Activated CD4-positive, CD25-positive, alpha-beta regulatory T cell (primary cell): Measurements from ENCODE around the gene CRYM.
"Not testable (repeated sequence)": the region's sequence is repeated elsewhere in the genome, so short reads cannot be mapped to it uniquely, and the experiment has no call there.

ENCODE experiments used
- DNase-seq, 4 experiments: peaks; one replicate each; lab custom pipeline; 2025; lab: John Stamatoyannopoulos, UW

Gene CRYM

GRCh38 chr16:21279501-21279900 lies 1.4 kb upstream of the CRYM start:
- no peak for DNase-seq

- no peak for DNase-seq
Measured at GRCh38 chr16:21277045-21277926, 804 bp downstream of the CRYM start.

DNA sequence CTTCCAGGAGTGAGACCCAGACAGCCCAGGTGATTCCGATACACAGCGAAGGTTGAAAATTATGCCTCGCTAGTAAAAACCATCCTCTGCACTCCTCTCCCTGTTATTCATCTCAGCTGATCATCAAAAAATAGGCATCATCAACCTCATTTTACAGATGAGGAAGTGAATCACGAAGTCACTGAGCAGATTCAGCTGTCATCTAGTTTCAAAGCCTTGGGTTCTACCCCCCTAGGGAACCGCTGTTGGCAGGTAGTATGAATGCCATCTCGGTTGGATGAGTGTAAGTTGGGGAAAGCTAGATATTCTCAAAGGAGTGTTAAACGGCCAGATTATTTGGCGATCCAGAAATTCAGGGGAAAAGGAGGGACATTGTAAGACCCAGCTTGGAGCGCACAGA lies 2.0 kb downstream of the CRYM start:
- no peak for DNase-seq

GRCh38 chr16:21275529-21275928 lies 2.6 kb downstream of the CRYM start:
- no peak for DNase-seq

GRCh38 chr16:21274172-21274726 lies 3.8 kb downstream of the CRYM start:
- no peak for DNase-seq

GRCh38 chr16:21272763-21273162 lies 5.3 kb downstream of the CRYM start:
- not testable (repeated sequence) for DNase-seq

DNA sequence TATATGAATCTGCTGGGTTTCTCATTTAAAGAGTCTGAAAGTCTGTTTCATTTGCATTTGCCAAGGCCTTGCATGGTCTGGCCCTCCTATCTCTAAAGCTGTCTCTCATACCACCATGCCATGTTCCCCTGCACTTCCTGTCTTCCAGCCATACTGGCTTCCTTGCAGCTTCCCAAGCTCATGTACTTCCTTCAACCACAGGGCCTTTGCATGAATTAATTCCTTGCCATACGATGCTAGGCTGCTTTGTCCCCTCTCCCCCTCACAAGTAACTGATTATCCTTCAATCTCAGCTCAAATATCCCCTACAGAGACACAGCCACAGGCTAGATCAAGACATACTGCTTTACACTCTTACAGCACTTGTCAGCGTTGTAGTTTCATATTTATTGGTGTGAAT lies 5.8 kb downstream of the CRYM start:
- DNase-seq: no peak

DNA sequence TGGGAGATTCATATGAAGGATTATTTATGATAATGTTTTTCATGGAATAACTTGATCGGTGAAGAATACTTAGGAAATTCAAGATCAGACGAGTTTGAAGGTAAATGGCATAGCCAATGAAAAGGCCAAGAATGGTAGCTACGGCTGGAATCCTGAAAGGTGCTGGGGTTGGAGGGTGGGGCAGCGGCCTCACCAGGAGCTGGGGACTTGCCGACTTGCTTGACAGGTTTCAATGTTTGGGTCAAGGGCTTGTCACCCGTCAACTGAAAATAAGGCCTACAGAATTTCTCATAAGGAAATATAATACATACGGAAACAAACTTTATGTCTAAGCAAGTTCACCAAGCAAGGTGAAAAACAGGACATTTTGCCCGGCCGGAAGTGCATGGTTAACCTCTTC lies 9.9 kb downstream of the CRYM start:
- no peak for DNase-seq

DNA sequence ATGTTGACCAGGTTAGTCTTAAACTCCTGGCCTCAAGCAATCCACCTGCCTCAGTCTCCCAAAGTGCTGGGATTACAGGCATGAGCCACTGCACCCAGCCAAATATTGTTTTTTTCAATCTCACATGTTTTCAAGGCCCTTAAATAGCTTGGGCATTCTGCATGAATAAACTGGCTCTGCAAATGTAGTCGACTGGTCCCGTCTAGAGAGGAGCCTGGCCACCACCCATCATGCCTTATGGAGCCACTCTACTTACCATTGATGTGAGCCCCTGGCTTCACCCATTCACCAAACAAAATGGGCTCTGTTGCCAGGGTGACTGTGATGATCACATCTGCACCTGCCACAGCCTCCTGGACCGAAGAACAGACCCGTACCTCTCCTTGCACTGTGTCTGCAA lies 10.8 kb downstream of the CRYM start:
- DNase-seq: no peak

DNA sequence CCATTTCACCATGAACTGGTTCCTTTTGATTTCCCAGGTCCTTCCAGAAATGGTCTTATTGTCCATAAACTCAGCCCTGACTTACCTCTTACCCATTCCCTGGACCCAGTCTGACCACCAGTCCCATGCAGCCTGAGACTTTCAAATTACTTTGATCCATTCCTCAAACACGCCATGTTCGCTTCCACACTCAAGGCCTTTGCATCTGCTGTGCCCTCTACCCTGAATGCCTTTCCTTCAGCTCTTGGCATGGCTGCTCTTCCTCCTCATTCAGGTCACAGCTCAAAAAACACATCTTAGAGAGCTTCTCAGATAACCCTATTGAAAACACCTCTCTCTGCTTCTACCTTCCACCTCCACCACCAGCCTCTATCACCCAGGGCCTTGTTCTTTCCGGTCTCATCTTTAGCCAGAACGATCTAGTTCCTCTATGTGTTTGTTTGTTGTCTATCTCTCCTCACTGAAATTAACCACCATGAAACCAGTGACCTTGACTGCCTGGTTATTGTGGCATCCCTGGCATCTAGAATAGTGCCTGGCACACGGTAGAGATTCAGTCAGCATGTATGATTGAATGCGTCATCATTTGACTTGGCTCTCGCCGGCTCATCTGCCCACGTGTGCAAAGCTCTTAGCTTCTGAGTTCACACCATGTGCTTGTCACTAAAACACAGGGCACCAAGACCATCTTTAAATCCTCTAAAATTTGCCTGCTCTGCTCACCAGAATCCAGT lies 12.8 kb downstream of the CRYM start:
- no peak for DNase-seq

DNA sequence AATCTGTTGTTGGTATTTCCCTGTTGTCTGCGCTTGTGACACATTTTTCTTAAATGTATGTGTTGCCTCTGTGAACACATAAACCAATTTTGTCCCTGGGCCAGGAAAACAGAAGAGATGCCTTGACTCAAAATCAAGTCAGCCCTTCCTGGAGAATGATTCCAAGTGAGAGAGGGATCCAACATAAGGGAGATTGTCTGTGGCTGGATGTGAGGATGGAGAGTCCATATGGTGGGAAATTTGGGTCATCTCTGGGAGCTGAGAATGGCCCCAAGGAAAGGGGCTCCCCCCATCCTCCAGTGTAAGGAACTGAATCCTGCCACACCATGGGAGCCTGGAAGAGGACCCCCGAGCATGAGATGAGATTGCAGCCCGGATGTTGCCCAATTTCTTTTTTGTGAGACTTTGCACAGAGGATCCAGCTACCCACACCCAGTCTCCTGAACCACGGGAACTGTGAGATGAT lies 13.5 kb downstream of the CRYM start:
- no peak for DNase-seq

DNA sequence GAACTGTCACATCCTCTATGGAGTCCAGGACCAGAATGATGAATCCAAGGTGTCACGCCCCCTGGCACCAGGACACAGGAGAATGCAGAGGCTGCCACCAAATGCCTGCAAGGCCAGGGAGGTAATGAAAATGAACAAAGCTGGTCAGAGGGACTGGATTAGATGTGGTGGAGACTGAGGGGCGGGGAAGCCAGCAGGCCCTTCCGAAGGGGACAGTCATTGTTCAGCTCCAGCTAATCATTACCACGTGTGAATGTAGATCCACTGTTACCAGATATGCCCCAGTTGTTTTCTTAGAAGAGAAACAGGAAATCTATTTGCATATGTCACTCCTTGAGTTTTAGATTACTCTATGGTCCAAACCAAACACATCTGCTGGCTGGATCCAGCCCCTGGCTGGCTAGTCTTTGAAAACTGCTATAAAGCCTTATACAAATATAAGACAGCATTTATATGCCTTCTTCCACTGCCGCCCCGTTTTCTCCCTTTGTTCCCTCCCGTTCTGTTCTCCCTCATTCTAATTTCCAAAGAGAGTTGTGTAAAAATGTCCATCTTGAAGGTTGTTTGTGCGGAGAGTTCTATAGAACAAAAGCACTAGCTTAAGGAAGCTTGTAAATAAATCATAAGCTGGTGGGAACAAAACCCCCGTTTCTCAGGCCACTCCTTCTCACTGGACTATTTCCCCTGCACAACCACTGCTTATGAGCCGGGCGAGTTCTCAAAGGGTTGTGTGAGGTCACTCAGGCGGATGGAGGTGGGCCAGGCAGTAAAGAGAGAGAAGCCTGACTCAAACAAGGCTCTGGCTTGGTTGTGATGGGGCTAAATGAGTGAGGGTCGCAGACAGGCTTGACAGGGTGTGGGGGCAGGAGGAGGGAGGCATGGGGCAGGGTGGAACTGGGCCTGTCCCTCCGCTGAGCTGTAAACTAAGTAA lies 14.2 kb downstream of the CRYM start:
- DNase-seq: no peak

GRCh38 chr16:21262779-21263639 lies 15.1 kb downstream of the CRYM start:
- DNase-seq: no peak

DNA sequence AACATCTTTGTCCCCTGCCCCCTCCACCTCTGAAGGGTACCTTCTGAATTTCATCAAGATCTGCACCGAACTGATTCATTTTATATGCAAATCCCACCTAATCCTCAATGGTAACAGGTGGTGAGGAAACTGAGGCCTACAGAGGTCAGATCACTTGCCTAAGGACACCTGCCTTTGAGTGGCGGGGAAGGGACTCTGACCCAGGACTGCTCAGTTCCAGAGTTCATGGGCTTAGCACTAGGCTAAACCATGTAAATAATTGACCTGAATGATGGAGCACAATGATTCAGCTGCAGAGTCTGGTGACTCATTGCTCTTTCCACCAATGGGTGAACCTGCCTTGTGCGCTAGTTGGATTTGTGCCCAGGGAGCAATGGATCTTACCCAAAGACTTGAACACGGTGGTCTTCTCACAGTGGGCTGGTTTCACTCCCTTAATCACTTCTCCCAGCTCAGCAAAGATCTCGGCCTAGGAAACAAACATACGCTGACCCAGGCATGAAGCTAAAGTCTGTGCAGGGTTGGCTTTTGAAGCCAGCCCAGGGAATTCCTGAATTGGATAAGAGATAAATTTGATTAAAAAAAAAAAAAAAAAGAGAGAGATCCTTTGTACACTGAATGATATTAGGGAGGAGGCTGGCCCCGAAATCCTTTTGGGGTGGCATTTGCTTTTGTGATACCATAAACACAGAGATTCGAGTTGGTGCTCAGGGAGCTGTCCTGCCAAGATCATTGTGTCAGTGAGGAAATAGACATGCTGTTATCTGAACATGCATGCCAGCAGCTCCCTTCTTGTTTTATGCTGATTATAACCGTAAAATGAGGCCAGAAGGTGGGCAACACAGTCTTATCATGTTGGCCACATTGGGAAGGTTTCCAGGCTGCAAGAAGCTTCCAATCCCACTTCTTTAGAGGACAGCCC lies 17.0 kb downstream of the CRYM start:
- no peak for DNase-seq

DNA sequence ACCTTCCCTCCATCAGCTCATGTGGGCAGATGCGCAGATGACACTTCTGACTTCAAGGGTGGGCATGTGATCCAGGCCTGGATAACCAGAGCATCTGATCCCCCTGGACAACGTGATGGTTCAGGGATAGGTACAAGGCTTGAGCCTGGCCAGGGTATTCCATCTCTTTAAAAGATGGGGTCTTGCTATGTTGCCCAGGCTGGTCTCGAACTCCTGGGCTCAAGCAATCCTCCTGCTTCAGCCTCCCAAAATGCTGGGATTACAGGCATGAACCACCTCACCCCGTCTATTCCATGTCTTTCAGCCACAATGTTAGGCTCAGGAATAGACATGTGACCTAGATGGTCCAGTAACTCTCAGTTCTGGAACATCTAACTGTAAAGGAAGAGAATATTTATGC lies 20.8 kb downstream of the CRYM start:
- DNase-seq: no peak

GRCh38 chr16:21256636-21257035 lies 21.5 kb downstream of the CRYM start:
- DNase-seq: no peak

- DNase-seq: no peak
Measured at GRCh38 chr16:21253470-21253869, 24.6 kb downstream of the CRYM start.

DNA sequence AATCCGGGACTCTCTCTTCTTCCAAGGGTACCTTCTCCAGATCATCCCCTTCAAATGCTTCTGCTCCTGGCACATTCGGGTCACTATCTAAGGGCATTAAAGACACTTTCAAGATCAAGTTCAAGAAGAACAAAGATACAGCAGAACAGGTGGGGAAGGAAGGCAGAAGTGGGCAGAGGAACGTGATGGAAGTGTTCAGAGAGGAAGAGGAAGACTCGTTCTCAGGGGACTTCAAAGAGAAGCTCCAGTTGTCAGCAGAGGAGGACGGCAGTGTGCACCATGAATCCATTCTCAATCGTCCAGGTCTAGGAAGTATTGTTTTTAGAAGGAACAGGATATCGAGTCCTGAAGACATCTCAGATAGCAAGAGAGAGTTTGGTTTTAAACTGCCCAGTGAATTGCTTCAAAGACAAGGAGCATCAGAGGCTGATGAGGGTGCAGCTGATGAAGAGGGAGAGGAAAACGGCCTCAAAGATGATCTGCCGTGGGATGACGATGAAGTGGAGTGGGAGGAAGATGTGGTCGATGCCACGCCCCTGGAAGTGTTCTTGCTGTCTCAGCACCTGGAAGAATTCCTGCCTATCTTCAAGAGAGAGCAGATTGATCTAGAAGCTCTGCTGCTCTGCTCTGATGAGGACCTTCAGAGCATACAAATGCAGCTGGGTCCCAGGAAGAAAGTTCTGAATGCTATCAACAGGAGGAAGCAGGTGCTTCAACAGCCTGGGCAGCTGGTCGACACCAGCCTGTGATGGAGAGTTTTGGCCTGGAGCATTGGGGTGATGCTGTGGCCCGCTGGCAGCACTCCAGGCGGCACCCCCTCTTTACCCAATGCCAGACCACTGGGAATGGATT lies 27.8 kb downstream of the CRYM start:
- no peak for DNase-seq

- DNase-seq: not testable (repeated sequence)
Measured at GRCh38 chr16:21248179-21248578, 29.9 kb downstream of the CRYM start.
